Motor neuron (in vitro differentiated cells): ENCODE data around the gene SFPQ. TPM values are rescaled to one million over a fixed set of nuclear protein-coding genes. Genes with fewer than 3 reads are reported as not detected.
"Not testable (repeated sequence)": the region's sequence is repeated elsewhere in the genome, so short reads cannot be mapped to it uniquely, and the experiment has no call there.

Experiments used
- ATAC-seq, 8 experiments: fragments of 200-7000 bp; cut with Tn5 transposase; replicated peaks in 6 of 8; 2 replicates each; pipeline ENCODE4 v1.8.0; 2021; ENCODE audit warnings: mild to moderate bottlenecking in 8 of 8, moderate library complexity in 8 of 8
- H3K27ac ChIP-seq, 2 donors: fragments of 250-450 bp; sonication (Bioruptor Pico); 2 replicates each; pipeline ENCODE4 v1.9.0; 2021; ENCODE audit warnings: antibody characterized with exemption in 2 of 2, mild to moderate bottlenecking in 2 of 2, moderate library complexity in 1 of 2
- H3K4me1 ChIP-seq, 2 donors: fragments of 250-450 bp; sonication (Bioruptor Pico); replicated peaks in 1 of 2; 2 replicates each; pipeline ENCODE4 v1.6.1; 2021; ENCODE audit warnings: antibody characterized with exemption in 2 of 2, mild to moderate bottlenecking in 2 of 2, moderate library complexity in 1 of 2
- H3K4me3 ChIP-seq, 5 donors: fragments of 250-450 bp; sonication (Bioruptor Pico); 2 replicates each; pipeline ENCODE4 v1.9.0; 2021; ENCODE audit warnings: antibody characterized with exemption in 5 of 5, mild to moderate bottlenecking in 5 of 5, moderate library complexity in 4 of 5
- WGBS, 10 experiments: fragments of 450-650 bp; shearing (Covaris generic); methylation state at CpG; one replicate each; pipeline ENCODE4 v1.0.0; 2022; 5-methylcytosine and 5-hydroxymethylcytosine counted together
- in situ Hi-C, 9 experiments: fragments of 400-800 bp; cut with MboI; loops; one replicate each; pipeline ENCODE4 v1.15.0; 2021; ENCODE audit warnings: low sequenced_read_pairs in 9 of 9, low pct_unique_long_range_greater_than_20kb in 2 of 9; ENCODE audit not compliant: unreplicated experiment in 9 of 9
- total RNA-seq, 8 experiments: library from RNA; unstranded; fragments of 300-600 nt; gene quantifications; 2 replicates each; pipeline versions ENCODE4 v1.2.3 to v1.2.4, GENCODE V29; 2022

The SFPQ gene
- total RNA-seq, 8 experiments from 2014 or later, result 165 to 606 (median 223) TPM

- in situ Hi-C loops, result no loop called here
- no peak overlapping the region for H3K4me3 ChIP-seq
- no peak overlapping the region for H3K27ac ChIP-seq
- no peak for ATAC-seq
- 62 to 100% (median 94%) methylated on average over 1 to 3 of the region's 3 CpGs for WGBS, 10 experiments
- H3K4me1 ChIP-seq, result no peaks in the 10 kb centered on the region
Observed at GRCh38 chr1:35164893-35165292, 28.1 kb downstream of the SFPQ start.

DNA sequence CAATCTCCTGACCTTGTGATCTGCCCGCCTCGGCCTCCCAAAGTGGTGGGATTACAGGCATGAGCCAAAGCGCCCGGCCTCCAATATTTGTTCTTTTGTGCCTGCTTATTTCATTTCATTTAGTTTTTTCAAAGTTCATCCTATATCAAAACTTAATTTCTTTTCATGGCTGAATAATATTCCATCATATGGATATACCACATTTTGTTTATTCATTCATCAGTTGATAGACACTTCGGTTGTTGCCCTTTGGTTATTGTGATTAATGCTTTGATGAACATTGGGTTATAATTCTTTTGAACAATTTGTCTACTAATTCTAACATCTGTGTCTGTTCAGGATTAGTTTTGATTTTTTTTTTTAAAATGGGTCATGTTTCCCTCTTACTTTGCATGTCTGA is 41.7 kb downstream of the SFPQ start:
- 66 to 100% (median 84%) methylated on average over 1 to 5 of the region's 5 CpGs for whole genome bisulfite sequencing, 10 experiments
- Histone ChIP-seq H3K27ac (no peak overlapping the region), H3K4me1 (no peaks in the 10 kb centered on the region), H3K4me3 (no peak overlapping the region)
- ATAC-seq, result no peak
- in situ Hi-C loops, result no loop called here

DNA sequence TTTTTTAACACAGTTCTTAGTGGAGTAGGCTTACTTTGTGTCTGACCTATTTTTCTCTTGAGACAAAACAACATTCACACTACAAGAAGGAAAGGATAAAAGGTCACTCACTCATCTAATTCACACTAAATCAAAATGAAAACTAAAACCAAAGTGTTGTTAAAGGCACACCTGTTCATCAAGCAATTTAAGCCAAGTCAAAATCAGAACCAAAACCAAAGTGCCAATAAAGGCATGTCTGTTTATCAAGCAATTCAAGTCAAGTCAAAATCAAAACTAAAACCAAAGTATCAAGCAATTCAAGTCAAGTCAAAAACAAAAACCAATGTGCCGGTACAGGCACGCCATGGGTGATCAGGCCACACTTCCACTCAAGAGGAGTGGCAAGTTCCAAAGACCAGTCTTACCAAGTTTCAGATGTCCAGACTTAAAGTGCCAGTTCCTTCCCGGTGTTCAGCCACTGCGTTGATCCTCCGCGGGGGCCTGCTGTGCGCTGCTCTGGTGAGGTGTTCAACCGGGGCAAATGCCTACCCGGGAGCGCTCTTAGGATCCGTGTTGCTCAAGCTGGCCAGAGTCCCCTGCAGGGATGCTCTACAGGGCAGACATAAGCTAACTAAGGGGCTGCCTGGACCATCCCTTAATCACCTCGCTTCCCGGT is 46.9 kb downstream of the SFPQ start:
- in situ Hi-C loops, H3K4me1 ChIP-seq: not testable (repeated sequence)

DNA sequence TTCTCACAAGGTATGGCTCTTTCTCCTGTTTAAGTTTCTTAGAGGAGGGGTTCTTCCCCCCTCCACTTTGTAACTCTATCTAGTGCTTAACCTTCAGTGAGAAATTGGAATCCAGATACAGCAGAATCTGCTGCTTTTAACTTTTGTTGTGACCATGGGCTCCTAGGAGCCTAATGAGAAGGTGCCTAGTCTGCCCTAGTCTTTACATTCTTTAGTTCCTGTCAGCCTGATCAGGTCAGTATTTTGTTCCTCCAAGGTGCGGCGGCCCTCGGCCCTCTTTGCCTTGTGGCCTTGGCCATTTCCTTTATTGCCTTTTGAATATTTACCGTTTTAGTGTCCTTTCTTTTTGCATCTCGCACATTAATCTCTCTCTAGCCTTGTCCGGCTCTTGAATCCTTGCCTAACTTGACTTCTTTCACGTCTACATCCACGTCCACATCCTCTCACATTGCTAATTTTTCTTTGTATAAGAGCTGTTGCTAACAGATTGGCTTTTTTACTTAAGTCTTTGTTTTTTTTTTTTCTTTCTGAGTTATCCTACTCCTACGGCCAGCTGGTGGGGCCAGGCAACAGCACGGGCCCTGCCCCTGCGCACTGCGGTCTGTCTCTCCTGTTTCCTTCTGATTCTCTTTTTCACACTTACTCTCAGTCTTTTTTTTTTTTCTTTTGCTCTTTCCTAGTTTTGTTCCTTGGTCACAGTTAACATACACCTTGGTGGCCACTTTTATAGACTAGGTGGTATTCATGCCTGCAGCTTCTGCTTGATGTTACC is 49.0 kb downstream of the SFPQ start:
- Histone ChIP-seq H3K27ac (no peak overlapping the region), H3K4me3 (no peak overlapping the region), H3K4me1 (peaks cover 0 to 2% of the 10 kb centered on the region in 2 donors)
- no peak for ATAC-seq
- in situ Hi-C loops, result no loop called here
- WGBS, 10 experiments, result 70 to 89% (median 87%) methylated on average over 2 to 12 of the region's 12 CpGs

More for the DNA sequence above, 46.9 kb downstream of the SFPQ start:
- 40 to 92% (median 76%) methylated on average over 1 to 11 of the region's 13 CpGs; no CpG with 5 or more reads in 4 of the 10 experiments for WGBS, 10 experiments
- not testable (repeated sequence) for H3K4me3 ChIP-seq, H3K27ac ChIP-seq, ATAC-seq

GRCh38 chr1:35142728-35143127 is 50.2 kb downstream of the SFPQ start:
- WGBS, 10 experiments, result 65 to 93% (median 87%) methylated on average over 1 to 9 of the region's 9 CpGs; no CpG with 5 or more reads in 2 of the 10 experiments
- ATAC-seq, H3K4me3 ChIP-seq, in situ Hi-C loops, H3K4me1 ChIP-seq, H3K27ac ChIP-seq: not testable (repeated sequence)

DNA sequence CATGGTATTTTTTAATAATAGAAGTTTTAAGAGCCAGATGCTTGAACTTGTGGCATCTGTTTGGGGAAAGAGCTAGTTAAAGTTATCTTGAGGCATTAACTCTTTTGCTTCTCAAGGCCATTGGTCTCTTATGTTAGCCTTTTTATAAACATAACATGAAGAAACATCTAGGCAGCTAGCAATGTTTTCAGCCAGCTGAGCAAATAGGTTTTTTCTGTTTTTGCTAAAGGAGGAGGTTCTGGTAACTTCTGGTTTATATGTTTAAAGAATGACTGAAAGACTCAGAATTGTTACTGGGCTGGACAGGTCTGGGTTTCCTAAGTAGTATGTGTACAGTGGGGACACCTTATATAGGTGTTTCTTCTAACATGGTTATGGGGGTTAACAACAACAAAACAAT is 50.7 kb downstream of the SFPQ start:
- in situ Hi-C loops, H3K4me1 ChIP-seq: not testable (repeated sequence)

GRCh38 chr1:35137590-35137989 is 55.4 kb downstream of the SFPQ start:
- H3K4me1 ChIP-seq, ATAC-seq, H3K27ac ChIP-seq, in situ Hi-C loops, H3K4me3 ChIP-seq: not testable (repeated sequence)
- 60 to 100% (median 86%) methylated on average over 1 to 5 of the region's 5 CpGs; no CpG with 5 or more reads in 3 of the 10 experiments for whole genome bisulfite sequencing, 10 experiments

More for the DNA sequence above, 50.7 kb downstream of the SFPQ start:
- ATAC-seq, H3K4me3 ChIP-seq, H3K27ac ChIP-seq: not testable (repeated sequence)

- H3K27ac ChIP-seq, result no peak overlapping the region
- H3K4me3 ChIP-seq, result no peak overlapping the region
- 80 to 92% methylated on average over 1 to 3 of the region's 3 CpGs; no CpG with 5 or more reads in 8 of the 10 experiments for WGBS, 10 experiments
- in situ Hi-C loops, result no loop called here
- no peaks in the 10 kb centered on the region for H3K4me1 ChIP-seq
- ATAC-seq, result no peak
Observed at GRCh38 chr1:35136780-35137179, 56.2 kb downstream of the SFPQ start.

Other genes starting within 250 kb of the SFPQ start
- 10 to 100 TPM in 4 of 8 experiments, 1 to 10 TPM in 3, under 1 TPM in 1; 0.66 to 29.3 (median 8.7) TPM for gene TMEM35B, start 207.8 kb downstream of the SFPQ start, total RNA-seq
- gene ZMYM6, start 161.2 kb downstream of the SFPQ start, total RNA-seq, result 10 to 100 TPM; 18.0 to 33.5 (median 23.3) TPM
- gene ZMYM1, start 113.8 kb downstream of the SFPQ start, total RNA-seq, result 10 to 100 TPM; 11.6 to 25.1 (median 14.4) TPM
- 10 to 100 TPM; 34.4 to 82.5 (median 63.3) TPM for gene ZMYM4, start 75.6 kb upstream of the SFPQ start, total RNA-seq